HepG2 (cell line): ENCODE measurements around the gene PPP1R13L. TPM values are rescaled to one million over a fixed set of nuclear protein-coding genes. Genes with fewer than 3 reads are reported as not detected.
A peak's percentile ranks its signal among the peaks of the same experiment; 100 is the strongest.

ENCODE experiments used
- ETV6 ChIP-seq: sonication (generic); formaldehyde crosslinking; conservative IDR thresholded peaks from 2 replicates; pipeline ENCODE4 v1.4.0; 2020; ENCODE audit warnings: missing genetic modification reagents
- KLF11 ChIP-seq: IDR thresholded peaks from 2 replicates; pipeline ENCODE4 v1.6.1; 2016; ENCODE audit warnings: missing compliant biosample characterization
- MAZ ChIP-seq, 2 experiments: sonication (generic) in 1 of 2; formaldehyde crosslinking in 1 of 2; IDR thresholded peaks; 2 replicates each; pipeline versions ENCODE4 v1.5.0 to v1.6.1; 2012 to 2020; ENCODE audit warnings: low read depth in 2 of 2, mild to moderate bottlenecking in 2 of 2, borderline replicate concordance in 1 of 2, improper control_type of control experiment in 1 of 2, low read length in 1 of 2, missing genetic modification reagents in 1 of 2, moderate library complexity in 1 of 2
- NFKB2 ChIP-seq: sonication (generic); formaldehyde crosslinking; IDR thresholded peaks from 2 replicates; pipeline ENCODE4 v1.4.0; 2020; ENCODE audit warnings: missing genetic modification reagents, borderline replicate concordance
- NFKBIZ ChIP-seq: IDR thresholded peaks from 2 replicates; pipeline ENCODE4 v1.6.1; 2018; ENCODE audit warnings: missing genetic modification reagents, missing compliant biosample characterization
- RAD21 ChIP-seq: fragments of 450-650 bp; formaldehyde crosslinking; IDR thresholded peaks from 2 replicates; pipeline ENCODE4 v1.5.0; 2020; ENCODE audit warnings: mild to moderate bottlenecking
- SIX4 ChIP-seq: sonication (generic); formaldehyde crosslinking; IDR thresholded peaks from 2 replicates; pipeline ENCODE4 v1.4.0; 2020; ENCODE audit warnings: missing genetic modification reagents
- SNAPC2 ChIP-seq: sonication (generic); formaldehyde crosslinking; IDR thresholded peaks from 2 replicates; pipeline ENCODE4 v1.8.1; 2022; ENCODE audit warnings: mild to moderate bottlenecking, missing genetic modification reagents
- SP4 ChIP-seq: sonication (generic); formaldehyde crosslinking; IDR thresholded peaks from 2 replicates; pipeline ENCODE4 v1.8.1; 2023; ENCODE audit warnings: mild to moderate bottlenecking, missing genetic modification reagents
- ZNF546 ChIP-seq: sonication (generic); formaldehyde crosslinking; conservative IDR thresholded peaks from 2 replicates; pipeline ENCODE4 v1.8.1; 2023; ENCODE audit warnings: mild to moderate bottlenecking, missing genetic modification reagents
- ZNF570 ChIP-seq: sonication (generic); formaldehyde crosslinking; IDR thresholded peaks from 2 replicates; pipeline ENCODE4 v1.4.0; 2020; ENCODE audit warnings: mild to moderate bottlenecking, missing genetic modification reagents, borderline replicate concordance
- ZNF761 ChIP-seq: sonication (generic); formaldehyde crosslinking; conservative IDR thresholded peaks from 2 replicates; pipeline ENCODE4 v1.4.0; 2020; ENCODE audit warnings: mild to moderate bottlenecking, missing genetic modification reagents
- ZNF83 ChIP-seq: sonication (generic); formaldehyde crosslinking; IDR thresholded peaks from 2 replicates; pipeline ENCODE4 v1.4.0; 2020; ENCODE audit warnings: missing genetic modification reagents, mild to moderate bottlenecking, borderline replicate concordance
- polyA plus RNA-seq, 8 experiments: library from polyadenylated mRNA; depleted of rRNA in 3 of 8; stranded (reverse) in 7 of 8; unstranded in 1 of 8; fragments of >200 nt; fragmentation: Illumina TruSeq in 4 of 8; extraction: Trizol in 4 of 8; gene quantifications; 2 replicates each; pipeline versions ENCODE4 v1.2.1 to v1.2.3, GENCODE V29; 2011 to 2016; ENCODE audit warnings: low read depth in 4 of 8, missing spikeins in 1 of 8, mixed read lengths in 1 of 8; ENCODE audit not compliant: insufficient read depth in 1 of 8
- total RNA-seq, 5 experiments: library from RNA; depleted of rRNA; stranded (reverse); fragments of >200 nt; fragmentation: Illumina TruSeq; extraction: Trizol; gene quantifications; 2 replicates each; pipeline ENCODE4 v1.2.3, GENCODE V29; 2016; ENCODE audit warnings: low read depth in 1 of 5
- TF ChIP-seq, protein P1 (sequence below): sonication (generic); formaldehyde crosslinking; IDR thresholded peaks from 2 replicates; pipeline ENCODE4 v1.8.1; 2022; ENCODE audit warnings: low read depth, mild to moderate bottlenecking, missing genetic modification reagents
- TF ChIP-seq, protein P2 (sequence below): sonication (generic); formaldehyde crosslinking; IDR thresholded peaks from 2 replicates; pipeline ENCODE4 v1.4.0; 2020; ENCODE audit warnings: missing genetic modification reagents
- TF ChIP-seq, protein P3 (sequence below): sonication (generic); formaldehyde crosslinking; IDR thresholded peaks from 2 replicates; pipeline ENCODE4 v1.5.0; 2020; ENCODE audit warnings: missing genetic modification reagents
- TF ChIP-seq, protein P4 (sequence below): IDR thresholded peaks from 2 replicates; pipeline ENCODE4 v1.6.1; 2016; ENCODE audit warnings: low read depth, missing genetic modification reagents, missing compliant biosample characterization

PPP1R13L gene
- total and polyA plus RNA-seq, 2 of the 13 experiments (the other 11 are each of a cell fraction or from before 2014, with no cell fraction given) = 1.3 to 6.6 TPM

DNA sequence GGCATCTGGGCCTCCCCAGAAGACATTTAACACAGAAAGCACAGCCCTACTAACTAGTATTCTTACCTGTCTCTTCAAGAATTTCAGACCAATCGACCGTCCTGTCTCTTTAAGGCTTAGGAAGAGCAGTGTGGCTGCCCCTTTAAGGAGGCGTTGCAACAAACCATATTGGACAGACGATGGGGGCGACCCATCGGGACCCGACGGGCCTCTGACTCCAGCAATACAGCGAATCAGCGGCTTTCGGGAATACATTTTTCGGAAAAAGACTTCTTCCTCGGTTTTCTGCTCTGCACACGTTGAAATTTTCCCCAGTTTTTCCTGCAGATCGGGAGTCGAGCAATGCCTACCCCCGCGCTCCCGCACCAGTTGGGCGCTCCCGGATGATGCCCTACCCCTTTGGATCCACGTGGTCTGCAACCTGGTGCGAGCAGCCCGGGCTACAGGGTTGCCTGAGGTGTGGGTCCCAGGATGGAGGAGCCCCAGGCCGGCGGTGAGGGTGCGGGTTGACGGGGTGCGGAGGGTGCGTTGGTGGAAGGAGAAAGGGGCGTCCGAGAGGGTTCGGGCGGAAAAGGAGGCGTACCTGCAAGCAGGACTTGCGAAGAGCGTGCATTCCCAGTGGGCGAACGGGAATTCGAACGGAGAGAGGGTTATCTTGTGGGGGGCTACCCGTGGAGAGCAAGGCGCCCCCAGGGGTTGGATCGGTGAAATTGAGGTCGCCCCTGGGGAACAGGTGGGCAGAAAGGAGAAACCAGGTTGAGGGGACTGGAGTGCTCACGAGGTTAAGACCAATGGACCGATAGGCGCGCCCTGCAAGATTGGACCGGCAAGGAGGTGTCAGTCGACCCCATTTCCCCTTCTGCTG, 1.6 kb upstream of the PPP1R13L start, which contains the start of gene POLR1G (continued):
- TF ChIP-seq, protein P1, sequence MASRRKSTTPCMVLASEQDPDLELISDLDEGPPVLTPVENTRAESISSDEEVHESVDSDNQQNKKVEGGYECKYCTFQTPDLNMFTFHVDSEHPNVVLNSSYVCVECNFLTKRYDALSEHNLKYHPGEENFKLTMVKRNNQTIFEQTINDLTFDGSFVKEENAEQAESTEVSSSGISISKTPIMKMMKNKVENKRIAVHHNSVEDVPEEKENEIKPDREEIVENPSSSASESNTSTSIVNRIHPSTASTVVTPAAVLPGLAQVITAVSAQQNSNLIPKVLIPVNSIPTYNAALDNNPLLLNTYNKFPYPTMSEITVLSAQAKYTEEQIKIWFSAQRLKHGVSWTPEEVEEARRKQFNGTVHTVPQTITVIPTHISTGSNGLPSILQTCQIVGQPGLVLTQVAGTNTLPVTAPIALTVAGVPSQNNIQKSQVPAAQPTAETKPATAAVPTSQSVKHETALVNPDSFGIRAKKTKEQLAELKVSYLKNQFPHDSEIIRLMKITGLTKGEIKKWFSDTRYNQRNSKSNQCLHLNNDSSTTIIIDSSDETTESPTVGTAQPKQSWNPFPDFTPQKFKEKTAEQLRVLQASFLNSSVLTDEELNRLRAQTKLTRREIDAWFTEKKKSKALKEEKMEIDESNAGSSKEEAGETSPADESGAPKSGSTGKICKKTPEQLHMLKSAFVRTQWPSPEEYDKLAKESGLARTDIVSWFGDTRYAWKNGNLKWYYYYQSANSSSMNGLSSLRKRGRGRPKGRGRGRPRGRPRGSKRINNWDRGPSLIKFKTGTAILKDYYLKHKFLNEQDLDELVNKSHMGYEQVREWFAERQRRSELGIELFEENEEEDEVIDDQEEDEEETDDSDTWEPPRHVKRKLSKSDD = no peak
- no peak for TF ChIP-seq MAZ (IDR thresholded peaks at IDR 0.05; ENCODE audit: borderline replicate concordance, low read depth, low read length)
- peak; percentile 32 for TF ChIP-seq MAZ (CRISPR knock-in tag; IDR thresholded peaks at IDR 0.05; ENCODE audit: low read depth)
- TF ChIP-seq SP4 (CRISPR knock-in tag) = peak; percentile 76
- 0 out of 2 replicates have a peak, but pooled peaks have one; percentile 48 for TF ChIP-seq KLF11 (CRISPR knock-in tag)
- peak; percentile 41; the same call in 1 of the 2 replicates for TF ChIP-seq ZNF570 (CRISPR knock-in tag)
- TF ChIP-seq, protein P2, sequence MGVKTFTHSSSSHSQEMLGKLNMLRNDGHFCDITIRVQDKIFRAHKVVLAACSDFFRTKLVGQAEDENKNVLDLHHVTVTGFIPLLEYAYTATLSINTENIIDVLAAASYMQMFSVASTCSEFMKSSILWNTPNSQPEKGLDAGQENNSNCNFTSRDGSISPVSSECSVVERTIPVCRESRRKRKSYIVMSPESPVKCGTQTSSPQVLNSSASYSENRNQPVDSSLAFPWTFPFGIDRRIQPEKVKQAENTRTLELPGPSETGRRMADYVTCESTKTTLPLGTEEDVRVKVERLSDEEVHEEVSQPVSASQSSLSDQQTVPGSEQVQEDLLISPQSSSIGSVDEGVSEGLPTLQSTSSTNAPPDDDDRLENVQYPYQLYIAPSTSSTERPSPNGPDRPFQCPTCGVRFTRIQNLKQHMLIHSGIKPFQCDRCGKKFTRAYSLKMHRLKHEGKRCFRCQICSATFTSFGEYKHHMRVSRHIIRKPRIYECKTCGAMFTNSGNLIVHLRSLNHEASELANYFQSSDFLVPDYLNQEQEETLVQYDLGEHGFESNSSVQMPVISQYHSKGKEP (CRISPR knock-in tag) = no peak
- 0 out of 2 replicates have a peak, but pooled peaks have one; percentile 12 for TF ChIP-seq NFKBIZ (CRISPR knock-in tag)
- peak; percentile 80 for TF ChIP-seq SNAPC2 (CRISPR knock-in tag)
- TF ChIP-seq ETV6 = no peak
- TF ChIP-seq ZNF761 (CRISPR knock-in tag) = peak; percentile 83; the same call in 1 of the 2 replicates
- TF ChIP-seq, protein P3, sequence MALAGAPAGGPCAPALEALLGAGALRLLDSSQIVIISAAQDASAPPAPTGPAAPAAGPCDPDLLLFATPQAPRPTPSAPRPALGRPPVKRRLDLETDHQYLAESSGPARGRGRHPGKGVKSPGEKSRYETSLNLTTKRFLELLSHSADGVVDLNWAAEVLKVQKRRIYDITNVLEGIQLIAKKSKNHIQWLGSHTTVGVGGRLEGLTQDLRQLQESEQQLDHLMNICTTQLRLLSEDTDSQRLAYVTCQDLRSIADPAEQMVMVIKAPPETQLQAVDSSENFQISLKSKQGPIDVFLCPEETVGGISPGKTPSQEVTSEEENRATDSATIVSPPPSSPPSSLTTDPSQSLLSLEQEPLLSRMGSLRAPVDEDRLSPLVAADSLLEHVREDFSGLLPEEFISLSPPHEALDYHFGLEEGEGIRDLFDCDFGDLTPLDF (CRISPR knock-in tag) = peak; percentile 35; the same call in 1 of the 2 replicates
- TF ChIP-seq SIX4 (CRISPR knock-in tag) = no peak
- 0 out of 2 replicates have a peak, but pooled peaks have one; percentile 66 for TF ChIP-seq ZNF83 (CRISPR knock-in tag)
- TF ChIP-seq, protein P4, sequence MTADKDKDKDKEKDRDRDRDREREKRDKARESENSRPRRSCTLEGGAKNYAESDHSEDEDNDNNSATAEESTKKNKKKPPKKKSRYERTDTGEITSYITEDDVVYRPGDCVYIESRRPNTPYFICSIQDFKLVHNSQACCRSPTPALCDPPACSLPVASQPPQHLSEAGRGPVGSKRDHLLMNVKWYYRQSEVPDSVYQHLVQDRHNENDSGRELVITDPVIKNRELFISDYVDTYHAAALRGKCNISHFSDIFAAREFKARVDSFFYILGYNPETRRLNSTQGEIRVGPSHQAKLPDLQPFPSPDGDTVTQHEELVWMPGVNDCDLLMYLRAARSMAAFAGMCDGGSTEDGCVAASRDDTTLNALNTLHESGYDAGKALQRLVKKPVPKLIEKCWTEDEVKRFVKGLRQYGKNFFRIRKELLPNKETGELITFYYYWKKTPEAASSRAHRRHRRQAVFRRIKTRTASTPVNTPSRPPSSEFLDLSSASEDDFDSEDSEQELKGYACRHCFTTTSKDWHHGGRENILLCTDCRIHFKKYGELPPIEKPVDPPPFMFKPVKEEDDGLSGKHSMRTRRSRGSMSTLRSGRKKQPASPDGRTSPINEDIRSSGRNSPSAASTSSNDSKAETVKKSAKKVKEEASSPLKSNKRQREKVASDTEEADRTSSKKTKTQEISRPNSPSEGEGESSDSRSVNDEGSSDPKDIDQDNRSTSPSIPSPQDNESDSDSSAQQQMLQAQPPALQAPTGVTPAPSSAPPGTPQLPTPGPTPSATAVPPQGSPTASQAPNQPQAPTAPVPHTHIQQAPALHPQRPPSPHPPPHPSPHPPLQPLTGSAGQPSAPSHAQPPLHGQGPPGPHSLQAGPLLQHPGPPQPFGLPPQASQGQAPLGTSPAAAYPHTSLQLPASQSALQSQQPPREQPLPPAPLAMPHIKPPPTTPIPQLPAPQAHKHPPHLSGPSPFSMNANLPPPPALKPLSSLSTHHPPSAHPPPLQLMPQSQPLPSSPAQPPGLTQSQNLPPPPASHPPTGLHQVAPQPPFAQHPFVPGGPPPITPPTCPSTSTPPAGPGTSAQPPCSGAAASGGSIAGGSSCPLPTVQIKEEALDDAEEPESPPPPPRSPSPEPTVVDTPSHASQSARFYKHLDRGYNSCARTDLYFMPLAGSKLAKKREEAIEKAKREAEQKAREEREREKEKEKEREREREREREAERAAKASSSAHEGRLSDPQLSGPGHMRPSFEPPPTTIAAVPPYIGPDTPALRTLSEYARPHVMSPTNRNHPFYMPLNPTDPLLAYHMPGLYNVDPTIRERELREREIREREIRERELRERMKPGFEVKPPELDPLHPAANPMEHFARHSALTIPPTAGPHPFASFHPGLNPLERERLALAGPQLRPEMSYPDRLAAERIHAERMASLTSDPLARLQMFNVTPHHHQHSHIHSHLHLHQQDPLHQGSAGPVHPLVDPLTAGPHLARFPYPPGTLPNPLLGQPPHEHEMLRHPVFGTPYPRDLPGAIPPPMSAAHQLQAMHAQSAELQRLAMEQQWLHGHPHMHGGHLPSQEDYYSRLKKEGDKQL = no peak
- 0 out of 2 replicates have a peak, but pooled peaks have one; percentile 30 for TF ChIP-seq RAD21
- peak; percentile 52; the same call in 1 of the 2 replicates for TF ChIP-seq NFKB2 (CRISPR knock-in tag)
- 0 out of 2 replicates have a peak, but pooled peaks have one; percentile 56 for TF ChIP-seq ZNF546
